PC-3 (cell line): ENCODE data around the gene PACSIN2. TPM values are rescaled to one million over a fixed set of nuclear protein-coding genes. Genes with fewer than 3 reads are reported as not detected.

Source experiments
- ATAC-seq: fragments of 200-7000 bp; cut with Tn5 transposase; 2 replicates; pipeline ENCODE4 v1.9.1; 2020; ENCODE audit warnings: mild to moderate bottlenecking, moderate library complexity
- BruUV-seq: library from RNA; stranded (reverse); fragments of 400-500 nt; replicated peaks from 2 replicates; lab custom pipeline; 2021; lab: Mats Ljungman, UMichigan
- CTCF ChIA-PET: fragments of 300-600 bp; sonication (Branson Sonifier 250); formaldehyde crosslinking; loops from one replicate; lab custom pipeline; 2022; ENCODE audit warnings: antibody characterized with exemption; lab: Charles Lee
- POLR2A ChIA-PET: fragments of 300-600 bp; sonication (Branson Sonifier 250); formaldehyde crosslinking; loops from one replicate; lab custom pipeline; 2022; ENCODE audit warnings: antibody characterized with exemption; ENCODE audit not compliant: unreplicated experiment; lab: Charles Lee
- DNase-seq: peaks from one replicate; pipeline ENCODE4 v3.0.0-alpha.2; 2015
- H2AFZ ChIP-seq: fragments of 300-600 bp; sonication (generic); 2 replicates; pipeline ENCODE4 v1.6.0; 2016; ENCODE audit warnings: antibody characterized with exemption, low read length
- H3F3A ChIP-seq: fragments of 300-600 bp; sonication (generic); one replicate; pipeline ENCODE4 v1.6.0; 2017; ENCODE audit warnings: antibody characterized with exemption, low read length, control low read depth, mild to moderate bottlenecking; ENCODE audit not compliant: unreplicated experiment
- H3K27ac ChIP-seq: fragments of 300-600 bp; sonication (generic); 2 replicates; pipeline ENCODE4 v1.5.1; 2016; ENCODE audit warnings: mild to moderate bottlenecking, low read length
- H3K27me3 ChIP-seq: fragments of 300-600 bp; sonication (generic); 2 replicates; pipeline ENCODE4 v1.6.1; 2016; ENCODE audit warnings: low read length, mixed read lengths
- H3K36me3 ChIP-seq: fragments of 300-600 bp; sonication (generic); 2 replicates; pipeline ENCODE4 v1.6.1; 2016; ENCODE audit warnings: low read depth, mixed run types, low read length, mixed read lengths
- H3K4me1 ChIP-seq: fragments of 300-600 bp; sonication (generic); 2 replicates; pipeline ENCODE4 v1.5.1; 2016; ENCODE audit warnings: low read length; ENCODE audit not compliant: insufficient read depth
- H3K4me2 ChIP-seq: fragments of 300-600 bp; sonication (generic); 2 replicates; pipeline ENCODE4 v1.6.0; 2016; ENCODE audit warnings: low read length
- H3K4me3 ChIP-seq: fragments of 300-600 bp; sonication (generic); 2 replicates; pipeline ENCODE4 v1.5.1; 2016; ENCODE audit warnings: mild to moderate bottlenecking, low read length, mixed read lengths
- H3K79me2 ChIP-seq: fragments of 300-600 bp; sonication (generic); 2 replicates; pipeline ENCODE4 v1.6.1; 2017; ENCODE audit warnings: low read length, mixed read lengths
- H3K9ac ChIP-seq: fragments of 300-600 bp; sonication (generic); 2 replicates; pipeline ENCODE4 v1.6.0; 2016; ENCODE audit warnings: mild to moderate bottlenecking, low read length
- H3K9me2 ChIP-seq: fragments of 300-600 bp; sonication (generic); replicated peaks from 2 replicates; pipeline ENCODE4 v1.6.1; 2016; ENCODE audit warnings: mixed run types, low read length, mixed read lengths
- H3K9me3 ChIP-seq: fragments of 300-600 bp; sonication (generic); 2 replicates; pipeline ENCODE4 v1.6.1; 2016; ENCODE audit warnings: low read length, mixed read lengths
- H4K20me1 ChIP-seq: fragments of 300-600 bp; sonication (generic); 2 replicates; pipeline ENCODE4 v1.6.1; 2016; ENCODE audit warnings: low read length, mixed read lengths
- CTCF ChIP-seq: fragments of 300-600 bp; sonication (generic); conservative IDR thresholded peaks from 2 replicates; pipeline ENCODE4 v1.5.1; 2017; ENCODE audit warnings: antibody characterized with exemption, low read depth, mild to moderate bottlenecking, low read length
- EZH2 ChIP-seq: fragments of 300-600 bp; sonication (generic); IDR thresholded peaks from one replicate; pipeline ENCODE4 v1.6.1; 2017; ENCODE audit warnings: antibody characterized with exemption, mild to moderate bottlenecking, low read length; ENCODE audit not compliant: unreplicated experiment
- EZH2phosphoT487 ChIP-seq: fragments of 300-600 bp; sonication (generic); IDR thresholded peaks from 2 replicates; pipeline ENCODE4 v1.6.1; 2018; ENCODE audit warnings: mild to moderate bottlenecking, antibody characterized with exemption, low read length, borderline replicate concordance
- intact Hi-C: fragments of 100-400 bp; cut with micrococcal nuclease; formaldehyde crosslinking; loops from 2 replicates; pipeline ENCODE4 v1.9.0; 2023
- total RNA-seq: library from RNA; depleted of rRNA; stranded (reverse); fragments of >200 nt; gene quantifications from 2 replicates; pipeline ENCODE4 v1.2.3, GENCODE V29; 2014

The PACSIN2 gene
- total RNA-seq, 1 experiment from 2014 or later, result 25.7 TPM

- Histone ChIP-seq H3K4me2 (peak overlapping the region; percentile 98), H3K4me1 (peaks cover 17% of the 10 kb centered on the region), H3K4me3 (peak overlapping the region; percentile 69), H3K79me2 (peaks cover 51% of the 10 kb centered on the region), H3K9ac (peak overlapping the region; percentile 65), H3K9me3 (no peaks in the 10 kb centered on the region), H4K20me1 (peaks cover 21% of the 10 kb centered on the region), H3K36me3 (no peaks in the 10 kb centered on the region), H3K27me3 (no peaks in the 10 kb centered on the region), H2AFZ (peak overlapping the region; percentile 64; the same call in 1 of the 2 replicates), H3F3A (no peaks in the 10 kb centered on the region), H3K9me2 (no peaks in the 10 kb centered on the region), H3K27ac (no peak overlapping the region)
- ChIA-PET POLR2A (interaction anchor here (0.7 kb wide), 1 partner anchor 158 kb away, joined by 7 read pairs; no protein-coding TSS in a partner anchor), CTCF (interaction anchor here (0.7 to 1.0 kb wide), 2 partner anchors 20 to 136 kb away, joined by 3 to 4 read pairs; no protein-coding TSS in a partner anchor)
- no peak for TF ChIP-seq EZH2phosphoT487
- TF ChIP-seq EZH2, result no peak
- no peak for TF ChIP-seq CTCF
- DNase-seq (peak; percentile 34), ATAC-seq (peak; percentile 48)
- no TSS peak for BruUV-seq
- intact Hi-C loops, result no loop called here
Measured at GRCh38 chr22:43014316-43014868, 557 bp downstream of the PACSIN2 start.

GRCh38 chr22:43013355-43014315, 1.3 kb downstream of the PACSIN2 start:
- no peaks in the 10 kb centered on the region for H3K27me3 ChIP-seq
- no peaks in the 10 kb centered on the region for H3K9me3 ChIP-seq
- peak overlapping the region; percentile 65 for H3K9ac ChIP-seq
- TSS peak; percentile 37 for BruUV-seq
- ChIA-PET CTCF (interaction anchor here (1.0 to 1.4 kb wide), 2 partner anchors 19 to 20 kb away, joined by 3 read pairs; no protein-coding TSS in a partner anchor), POLR2A (no interaction called here)
- no peaks in the 10 kb centered on the region for H3F3A ChIP-seq
- peaks cover 28% of the 10 kb centered on the region for H4K20me1 ChIP-seq
- DNase-seq (peak; percentile 35), ATAC-seq (no peak; the same call in 1 of the 2 replicates)
- H3K36me3 ChIP-seq, result no peaks in the 10 kb centered on the region
- no peaks in the 10 kb centered on the region for H3K9me2 ChIP-seq
- intact Hi-C loops, result no loop called here
- H3K4me2 ChIP-seq, result peak overlapping the region; percentile 98
- H3K4me3 ChIP-seq, result peak overlapping the region; percentile 69
- 0 out of 2 replicates have a peak overlapping the region, but pooled peaks have one; percentile 64 for H2AFZ ChIP-seq
- H3K4me1 ChIP-seq, result peaks cover 24% of the 10 kb centered on the region
- no peak for TF ChIP-seq CTCF
- H3K27ac ChIP-seq, result 0 out of 2 replicates have a peak overlapping the region, but pooled peaks have one; percentile 3
- peaks cover 59% of the 10 kb centered on the region for H3K79me2 ChIP-seq
